ENCODE data around the gene EMC10. TPM values are rescaled to one million over a fixed set of nuclear protein-coding genes. Genes with fewer than 3 reads are reported as not detected.
"Not testable (repeated sequence)": the region's sequence is repeated elsewhere in the genome, so short reads cannot be mapped to it uniquely, and the experiment has no call there.

EMC10 gene
- total RNA-seq, 1 experiment from 2014 or later: 61.3 TPM

- BruUV-seq (replicated peaks): no TSS peak
- Mint-ChIP-seq H3K4me1 (ENCODE audit: insufficient read depth, unreplicated experiment) (peaks cover 11% of the 10 kb centered on the region), H3K4me3 (ENCODE audit: unreplicated experiment) (no peak overlapping the region), H3K27me3 (ENCODE audit: insufficient read depth, unreplicated experiment) (peaks cover 47% of the 10 kb centered on the region), H3K9me3 (ENCODE audit: unreplicated experiment) (no peaks in the 10 kb centered on the region), H3K36me3 (ENCODE audit: insufficient read depth, unreplicated experiment) (no peaks in the 10 kb centered on the region), H3K27ac (ENCODE audit: low read depth, unreplicated experiment) (no peak overlapping the region)
- ChIA-PET CTCF (interaction anchor here (0.8 kb wide), 1 partner anchor 25 kb away, joined by 7 read pairs; no protein-coding TSS in a partner anchor), POLR2A (no interaction called here)
- TF ChIP-seq CTCF (IDR thresholded peaks at IDR 0.05; ENCODE audit: unreplicated experiment): no peak
- DNase-seq (ENCODE audit: unreplicated experiment): no peak
- intact Hi-C loops (cut with micrococcal nuclease): no loop called here
These were observed 40.7 kb upstream of the EMC10 start for GRCh38 chr19:50435627-50436026.

- no peaks in the 10 kb centered on the region for H3K4me1 Mint-ChIP-seq (ENCODE audit: insufficient read depth, unreplicated experiment)
- TF ChIP-seq CTCF (IDR thresholded peaks at IDR 0.05; ENCODE audit: unreplicated experiment): no peak
- H3K27ac Mint-ChIP-seq (ENCODE audit: low read depth, unreplicated experiment): no peak overlapping the region
- DNase-seq (ENCODE audit: unreplicated experiment): no peak
- H3K27me3 Mint-ChIP-seq (ENCODE audit: insufficient read depth, unreplicated experiment): peaks cover 47% of the 10 kb centered on the region
- ChIA-PET CTCF (interaction anchor here (0.7 kb wide), 1 partner anchor 24 kb away, joined by 3 read pairs; no protein-coding TSS in a partner anchor), POLR2A (no interaction called here)
- intact Hi-C loops (cut with micrococcal nuclease): no loop called here
- no TSS peak for BruUV-seq (replicated peaks)
- no peak overlapping the region for H3K4me3 Mint-ChIP-seq (ENCODE audit: unreplicated experiment)
- H3K36me3 Mint-ChIP-seq (ENCODE audit: insufficient read depth, unreplicated experiment): no peaks in the 10 kb centered on the region
- H3K9me3 Mint-ChIP-seq (ENCODE audit: unreplicated experiment): no peaks in the 10 kb centered on the region
These were observed 38.4 kb upstream of the EMC10 start for GRCh38 chr19:50437862-50438449.

GRCh38 chr19:50439130-50439529, 37.2 kb upstream of the EMC10 start:
- H3K27me3 Mint-ChIP-seq (ENCODE audit: insufficient read depth, unreplicated experiment): peaks cover 54% of the 10 kb centered on the region
- H3K27ac Mint-ChIP-seq (ENCODE audit: low read depth, unreplicated experiment); CTCF ChIA-PET; DNase-seq (ENCODE audit: unreplicated experiment); BruUV-seq (replicated peaks); H3K4me3 Mint-ChIP-seq (ENCODE audit: unreplicated experiment); intact Hi-C loops (cut with micrococcal nuclease); H3K36me3 Mint-ChIP-seq (ENCODE audit: insufficient read depth, unreplicated experiment); H3K9me3 Mint-ChIP-seq (ENCODE audit: unreplicated experiment); H3K4me1 Mint-ChIP-seq (ENCODE audit: insufficient read depth, unreplicated experiment); POLR2A ChIA-PET: not testable (repeated sequence)

- H3K4me3 Mint-ChIP-seq (ENCODE audit: unreplicated experiment): no peak overlapping the region
- peaks cover 10% of the 10 kb centered on the region for H3K9me3 Mint-ChIP-seq (ENCODE audit: unreplicated experiment)
- no peaks in the 10 kb centered on the region for H3K4me1 Mint-ChIP-seq (ENCODE audit: insufficient read depth, unreplicated experiment)
- peaks cover 26% of the 10 kb centered on the region for H3K27me3 Mint-ChIP-seq (ENCODE audit: insufficient read depth, unreplicated experiment)
- H3K36me3 Mint-ChIP-seq (ENCODE audit: insufficient read depth, unreplicated experiment): no peaks in the 10 kb centered on the region
- ChIA-PET CTCF (no interaction called here), POLR2A (interaction anchor here (0.6 kb wide), 1 partner anchor 36 kb away, joined by 5 read pairs; no protein-coding TSS in a partner anchor)
- no peak for DNase-seq (ENCODE audit: unreplicated experiment)
- no peak overlapping the region for H3K27ac Mint-ChIP-seq (ENCODE audit: low read depth, unreplicated experiment)
- intact Hi-C loops (cut with micrococcal nuclease): no loop called here
- TF ChIP-seq CTCF (IDR thresholded peaks at IDR 0.05; ENCODE audit: unreplicated experiment): no peak
- BruUV-seq (replicated peaks): no TSS peak
These were observed 32.2 kb upstream of the EMC10 start for GRCh38 chr19:50444059-50444458.

GRCh38 chr19:50447053-50447452, 29.3 kb upstream of the EMC10 start:
- no peaks in the 10 kb centered on the region for H3K4me1 Mint-ChIP-seq (ENCODE audit: insufficient read depth, unreplicated experiment)
- no peak overlapping the region for H3K27ac Mint-ChIP-seq (ENCODE audit: low read depth, unreplicated experiment)
- no TSS peak for BruUV-seq (replicated peaks)
- no peak overlapping the region for H3K4me3 Mint-ChIP-seq (ENCODE audit: unreplicated experiment)
- DNase-seq (ENCODE audit: unreplicated experiment): no peak
- H3K27me3 Mint-ChIP-seq (ENCODE audit: insufficient read depth, unreplicated experiment): peaks cover 14% of the 10 kb centered on the region
- CTCF ChIA-PET: interaction anchor here (1.0 kb wide), 1 partner anchor 16 kb away, joined by 3 read pairs; no protein-coding TSS in a partner anchor
- POLR2A ChIA-PET: no interaction called here
- no peak for TF ChIP-seq CTCF (IDR thresholded peaks at IDR 0.05; ENCODE audit: unreplicated experiment)
- intact Hi-C loops (cut with micrococcal nuclease): no loop called here
- H3K9me3 Mint-ChIP-seq (ENCODE audit: unreplicated experiment): peaks cover 10% of the 10 kb centered on the region
- H3K36me3 Mint-ChIP-seq (ENCODE audit: insufficient read depth, unreplicated experiment): no peaks in the 10 kb centered on the region
